CD4-positive, alpha-beta T cell treated with Interferon gamma for 1 hour (primary cell): Measurements from ENCODE around the gene RBP2.

Experiments
- DNase-seq: peaks from one replicate; pipeline ENCODE4 v3.0.0-alpha.2; 2020

RBP2 gene

DNA sequence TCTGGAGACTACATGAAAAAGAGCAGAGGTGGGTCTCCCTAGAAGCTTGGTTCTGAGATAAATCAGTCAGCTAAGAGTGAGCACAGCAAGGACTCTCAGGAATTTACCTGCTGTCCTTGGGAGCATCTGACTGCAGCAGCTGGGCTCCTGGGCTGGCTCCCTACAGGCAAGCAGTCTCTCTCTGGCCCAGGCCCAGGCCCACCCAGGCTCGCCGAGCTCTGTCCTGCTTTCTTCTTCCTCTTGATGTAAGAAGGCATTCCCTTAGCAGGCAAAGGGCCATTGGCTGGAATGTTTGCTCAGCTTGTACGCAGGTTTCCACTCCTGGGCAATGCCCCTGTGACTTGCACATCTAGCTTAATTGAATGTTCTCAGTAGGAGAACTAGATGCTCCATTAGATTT, 4.3 kb upstream of the RBP2 start:
- DNase-seq = no peak

DNA sequence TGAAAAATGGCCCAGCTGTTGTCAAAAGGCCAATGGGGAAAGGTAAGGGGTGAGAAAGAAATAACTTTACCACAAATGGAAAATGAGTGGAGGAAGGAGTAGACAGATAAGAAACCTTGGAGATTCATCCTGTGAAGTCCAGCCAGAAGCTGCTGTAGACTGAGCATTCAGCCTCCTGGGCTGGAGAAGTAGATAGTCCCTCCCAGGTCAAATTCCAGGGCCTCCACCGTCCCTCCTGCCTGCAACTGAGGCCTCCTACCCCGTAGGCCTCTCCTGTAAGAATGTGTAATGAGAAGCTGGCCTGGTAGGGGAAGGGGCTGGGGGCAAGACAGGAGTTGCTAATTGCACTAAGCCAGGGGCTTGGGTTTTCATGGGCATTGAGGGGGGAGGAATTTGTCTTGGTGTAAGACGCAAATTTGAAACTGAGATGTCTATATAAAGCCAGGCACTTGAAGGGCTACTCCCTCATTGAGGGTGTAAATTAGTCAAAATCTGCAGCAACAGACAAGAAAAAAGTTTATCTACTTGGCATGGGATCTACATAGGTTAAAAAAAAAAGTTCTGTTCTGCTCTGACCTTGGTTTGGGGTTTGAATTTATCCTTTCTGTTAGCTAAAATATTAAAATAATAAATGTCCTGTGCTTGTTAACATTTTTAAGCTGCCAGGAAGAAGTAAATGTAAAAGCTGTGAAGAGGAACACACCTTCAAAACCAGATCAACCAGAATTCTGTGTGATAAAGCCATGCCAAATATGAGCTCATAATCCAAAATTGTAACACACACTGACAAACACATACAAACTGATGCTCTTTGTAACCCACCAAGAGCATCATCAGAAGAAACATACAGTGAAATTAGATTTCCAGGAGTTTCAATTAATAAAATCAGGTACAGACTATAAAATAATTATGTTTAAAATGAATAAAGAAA, 1.7 kb upstream of the RBP2 start:
- DNase-seq = no peak

DNA sequence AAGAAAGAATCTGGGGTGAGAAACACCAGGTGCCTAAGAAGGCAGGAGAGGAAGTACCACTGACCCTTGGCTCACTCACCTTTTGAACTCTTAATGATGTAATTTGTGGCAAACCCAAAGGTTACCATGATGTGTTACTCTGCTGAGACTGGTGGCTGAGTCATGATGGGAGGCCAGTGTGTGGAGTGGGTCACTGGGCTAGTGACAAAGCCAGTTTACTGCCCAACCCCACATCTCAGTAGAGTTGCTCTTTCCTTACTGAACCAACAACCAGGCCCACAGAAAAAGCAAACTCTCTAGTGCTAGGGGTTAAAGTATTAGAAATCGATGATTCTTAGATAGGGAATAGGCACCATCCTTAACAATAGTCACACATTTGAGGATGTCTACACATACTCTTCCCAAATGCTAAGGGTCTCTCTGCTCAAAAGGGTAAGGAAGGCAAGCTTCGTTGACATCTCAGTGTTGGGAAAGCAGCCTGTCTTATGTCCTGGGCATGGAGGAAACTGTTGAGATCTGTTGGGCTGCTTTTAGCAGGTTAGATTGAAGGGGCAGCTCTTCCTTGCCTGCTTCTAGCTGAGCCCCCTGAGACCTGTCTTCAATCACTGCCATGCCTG, 3.1 kb downstream of the RBP2 start:
- no peak for DNase-seq

DNA sequence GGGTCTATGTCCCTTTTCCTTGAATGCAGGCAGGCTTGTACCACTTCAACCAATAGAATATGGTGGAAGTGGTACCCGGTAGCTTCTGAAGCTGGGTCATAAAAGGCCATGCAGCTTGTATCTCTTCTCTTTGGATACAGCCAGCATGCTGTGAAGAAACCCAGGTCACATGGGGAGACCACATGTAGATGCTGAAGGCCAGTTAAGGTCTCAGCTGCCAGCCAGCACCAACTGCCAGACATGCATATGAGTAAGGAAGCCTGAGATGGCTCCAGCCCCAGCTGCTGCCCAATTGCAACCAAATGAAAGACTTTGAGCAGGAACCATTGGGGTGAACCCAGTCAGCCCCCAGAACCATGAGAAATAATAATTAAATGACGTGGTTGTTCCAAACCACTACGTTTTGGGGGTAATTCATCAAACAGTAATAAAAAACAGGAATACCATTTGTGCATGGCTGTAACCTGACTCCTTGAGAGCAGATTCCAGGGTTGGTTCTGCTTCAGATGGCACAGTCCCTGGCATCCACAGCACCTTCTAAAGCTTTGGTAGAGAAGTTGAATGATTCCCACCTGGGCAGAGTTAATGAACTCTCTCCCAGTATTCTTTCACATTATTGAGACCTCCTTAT, 3.8 kb downstream of the RBP2 start:
- DNase-seq = no peak

DNA sequence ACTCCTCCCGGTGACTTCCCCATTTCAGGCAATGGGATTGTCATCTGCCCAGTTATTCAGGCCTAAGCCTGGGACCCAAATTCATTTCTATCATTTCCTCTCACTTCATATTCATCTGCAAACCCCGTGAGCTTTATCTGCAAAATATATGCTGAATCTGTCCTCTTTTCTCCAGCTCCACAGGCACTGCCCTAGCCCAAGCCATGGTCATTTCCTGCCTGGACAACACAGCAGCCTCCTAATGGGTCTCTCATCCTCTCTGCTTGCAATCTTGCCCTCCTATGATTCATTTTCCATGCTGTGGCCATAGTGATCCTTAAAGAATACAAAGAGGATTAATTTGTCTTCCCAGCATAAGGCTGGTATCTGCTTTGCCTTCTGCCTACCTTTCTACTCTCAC, 6.1 kb downstream of the RBP2 start:
- no peak for DNase-seq

DNA sequence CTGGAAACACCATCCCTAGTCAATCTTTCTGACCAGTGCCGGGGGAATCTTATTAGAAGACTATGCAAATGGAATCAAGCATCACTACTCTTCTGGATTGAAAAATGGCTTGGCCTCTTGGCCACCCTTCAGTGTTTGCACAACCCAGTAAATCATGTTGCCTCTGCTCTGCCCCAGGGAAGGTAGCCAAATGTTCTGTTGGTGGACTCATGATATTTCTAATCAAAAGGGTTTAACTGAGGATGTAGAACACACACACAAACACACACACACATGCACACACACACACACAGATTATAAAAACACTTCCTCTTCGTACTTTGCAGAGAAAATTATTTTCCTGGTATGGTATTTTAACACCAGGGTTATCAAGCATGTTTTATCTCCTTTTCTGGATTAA, 7.9 kb downstream of the RBP2 start:
- DNase-seq = no peak

DNA sequence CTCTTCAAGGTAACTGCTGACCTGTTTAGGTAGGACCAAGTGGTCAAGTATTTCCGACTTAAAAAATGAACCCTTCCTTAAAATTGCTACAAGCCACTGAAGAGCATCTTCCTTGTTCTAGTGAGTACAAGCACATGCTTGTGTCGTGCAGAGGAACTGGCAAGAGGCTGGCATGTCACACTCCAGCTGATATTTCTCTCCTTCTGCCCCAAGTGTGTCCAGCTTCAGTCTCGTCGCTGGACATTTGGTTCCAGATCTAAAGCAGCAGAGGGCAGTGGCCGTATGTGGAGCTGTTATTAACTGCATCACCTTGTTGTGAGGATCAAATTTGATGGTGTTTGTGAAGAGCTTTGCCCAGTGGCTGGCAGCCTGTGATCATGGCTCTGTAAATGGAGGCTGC, 10.0 kb downstream of the RBP2 start:
- DNase-seq = no peak

DNA sequence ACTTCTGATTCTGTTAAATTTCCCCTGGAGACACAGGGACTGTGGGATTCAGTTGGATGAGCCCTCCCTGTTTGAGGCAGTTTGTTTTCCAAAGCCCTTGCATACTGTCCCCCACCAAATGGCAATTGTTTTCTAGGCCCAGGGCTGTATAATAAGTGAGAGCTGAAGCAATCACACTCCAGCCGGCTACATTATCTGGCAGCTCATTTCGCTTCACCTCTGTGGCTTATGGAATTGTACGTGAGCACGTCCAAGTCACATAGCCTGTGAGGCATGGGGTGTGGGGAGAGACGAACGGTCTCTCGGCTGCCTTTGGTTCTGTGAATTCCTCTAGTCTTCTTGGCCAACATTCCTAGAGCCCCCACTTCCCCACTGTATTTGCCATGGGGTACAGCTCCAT, 10.7 kb downstream of the RBP2 start:
- no peak for DNase-seq

DNA sequence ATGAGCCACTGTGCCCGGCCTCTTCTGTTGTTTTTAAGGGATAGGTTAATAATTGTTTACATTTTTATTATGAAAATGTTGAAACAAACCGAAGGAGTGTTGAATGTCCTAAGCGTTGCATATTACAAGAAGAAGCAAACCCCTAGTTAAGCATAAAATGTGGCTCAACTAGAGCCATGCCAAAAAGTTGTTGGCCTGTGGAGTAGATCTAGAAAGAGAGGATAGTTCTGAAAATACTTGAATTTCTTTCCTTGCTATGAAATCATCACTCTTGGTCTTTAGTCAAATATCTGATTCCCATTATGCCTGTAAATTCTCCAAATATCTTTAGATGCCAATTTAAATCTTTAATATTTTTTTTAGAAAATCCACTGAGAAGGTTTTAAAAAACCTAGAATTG, 12.8 kb downstream of the RBP2 start:
- no peak for DNase-seq

DNA sequence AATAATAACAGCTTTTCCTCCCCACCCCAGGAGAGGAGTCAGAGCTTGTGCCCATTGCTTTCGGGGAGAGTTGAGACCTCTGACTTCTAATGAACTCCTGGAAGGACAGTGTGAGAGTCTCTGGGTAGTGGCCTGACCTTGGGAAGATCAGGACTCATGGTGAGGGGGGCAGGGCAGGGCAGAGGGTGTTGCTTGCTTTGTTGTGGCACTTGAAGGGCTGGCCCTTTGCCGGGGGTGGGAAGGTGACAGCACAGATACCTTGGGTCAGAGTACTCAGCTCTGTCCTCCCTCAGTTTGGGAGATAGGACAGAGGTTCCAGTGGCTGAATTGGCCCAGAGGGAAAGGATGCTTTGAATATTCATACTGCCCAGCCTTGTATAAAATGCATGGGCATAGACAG, 15.8 kb downstream of the RBP2 start:
- no peak for DNase-seq

DNA sequence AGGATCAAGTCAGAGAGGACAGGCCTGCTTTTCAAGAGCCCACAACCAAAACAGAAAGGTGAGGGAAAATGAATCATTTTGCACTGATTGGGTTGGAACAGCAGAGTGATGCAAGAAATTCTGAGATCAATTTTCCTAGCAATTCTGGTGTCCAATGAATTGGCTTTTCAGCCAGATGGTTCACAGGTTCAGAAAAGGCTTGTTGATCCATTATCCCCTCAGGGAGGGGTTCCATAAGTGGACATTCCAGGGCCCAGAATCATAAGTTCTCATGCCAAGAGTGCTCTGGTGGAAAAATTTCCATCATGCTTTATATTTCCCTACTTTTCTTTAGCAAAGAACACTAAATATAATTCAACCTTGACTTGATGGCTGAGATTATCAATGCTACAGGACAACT, 16.2 kb downstream of the RBP2 start:
- no peak for DNase-seq

DNA sequence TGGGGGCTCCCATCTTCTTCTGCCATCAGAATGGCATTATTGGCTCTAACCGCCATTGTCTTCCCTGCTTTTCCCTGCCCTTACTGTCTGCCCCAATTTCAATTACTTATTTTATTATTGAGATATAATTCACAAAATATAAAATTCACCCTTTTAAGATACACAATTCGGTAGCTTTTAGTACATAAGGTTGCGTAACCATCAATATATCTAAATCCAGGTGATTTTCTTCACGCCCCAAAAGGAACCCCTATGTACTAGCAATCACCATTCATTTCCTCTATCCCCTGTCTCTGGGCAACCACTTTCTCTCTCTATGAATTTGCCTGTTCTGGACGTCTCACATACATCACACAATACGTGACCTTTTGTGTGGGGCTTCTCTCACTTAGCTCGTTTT, 18.0 kb downstream of the RBP2 start:
- no peak for DNase-seq

DNA sequence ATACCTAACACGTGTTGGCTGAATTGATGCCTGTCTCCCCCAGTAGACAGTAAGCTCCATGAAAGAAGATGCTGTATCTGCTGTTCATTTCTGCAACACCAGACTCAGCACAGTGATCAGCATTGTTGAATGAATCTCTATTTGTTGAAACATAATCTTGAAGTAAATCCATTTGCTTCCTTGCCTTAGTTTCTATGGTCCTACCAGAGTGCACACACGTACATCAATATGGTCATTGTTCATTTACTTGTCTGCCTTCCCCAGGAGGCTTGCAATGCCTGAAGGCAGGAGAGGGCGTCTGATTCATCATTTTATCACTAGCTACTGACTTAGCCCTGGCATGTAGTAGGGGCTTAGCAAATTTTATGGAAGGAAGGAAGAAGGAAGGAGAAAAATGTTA, 19.2 kb downstream of the RBP2 start:
- DNase-seq = no peak

DNA sequence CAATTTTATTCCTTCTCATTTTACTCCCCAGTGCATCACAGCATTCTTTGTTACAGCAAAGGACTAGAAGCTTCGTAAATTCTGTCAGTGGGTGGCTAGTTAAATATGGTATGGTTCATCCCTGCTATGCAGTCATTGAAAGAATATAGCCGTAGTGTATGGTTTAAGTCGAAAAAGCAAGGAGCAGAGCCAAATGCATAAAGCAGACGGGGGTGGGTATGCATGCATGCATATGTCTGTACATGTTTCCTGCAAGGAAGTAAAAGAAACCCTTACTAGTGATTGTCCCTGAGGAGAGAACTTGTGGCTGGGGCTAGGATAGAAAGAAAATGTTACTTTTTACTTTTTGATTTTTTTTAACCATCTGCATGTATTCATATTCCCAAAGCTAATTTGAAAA, 19.9 kb downstream of the RBP2 start:
- DNase-seq = no peak

DNA sequence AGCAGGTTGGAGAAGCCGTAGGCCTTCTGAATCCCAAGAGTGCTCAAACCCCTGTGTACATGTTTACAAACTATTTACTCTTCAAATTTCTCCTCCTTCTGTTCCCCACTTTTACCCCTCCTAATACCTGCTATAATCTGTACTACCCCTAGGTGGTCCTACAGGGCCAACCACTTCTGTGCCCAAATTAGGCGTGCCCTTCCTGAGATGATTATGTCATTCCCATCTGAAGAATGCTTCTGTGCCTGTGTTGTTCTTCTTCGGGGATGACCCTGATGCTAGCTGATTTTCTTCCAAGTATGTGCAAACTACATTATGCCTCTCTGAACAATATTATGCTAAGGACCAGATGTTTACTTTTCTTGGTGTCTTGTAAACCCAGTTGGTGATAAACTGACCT, 20.5 kb downstream of the RBP2 start:
- DNase-seq = no peak

DNA sequence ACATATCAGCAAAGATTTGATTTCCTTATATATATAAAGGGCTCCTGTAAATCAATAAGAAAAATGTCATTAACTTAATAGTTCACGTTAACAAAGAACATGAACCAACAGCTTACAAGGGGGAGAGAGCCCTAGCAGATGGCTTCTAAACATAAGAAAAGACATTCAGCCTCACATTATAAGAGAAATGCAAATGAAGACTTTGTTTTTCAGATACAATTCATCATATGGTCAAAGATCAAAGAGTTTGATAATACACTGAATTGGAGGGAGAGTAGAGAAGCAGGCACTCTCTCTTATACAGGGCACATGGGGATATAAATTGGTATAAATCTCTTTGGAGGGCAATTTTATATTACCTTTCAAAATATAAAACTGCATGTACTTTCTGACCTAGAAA, 21.1 kb downstream of the RBP2 start:
- no peak for DNase-seq

DNA sequence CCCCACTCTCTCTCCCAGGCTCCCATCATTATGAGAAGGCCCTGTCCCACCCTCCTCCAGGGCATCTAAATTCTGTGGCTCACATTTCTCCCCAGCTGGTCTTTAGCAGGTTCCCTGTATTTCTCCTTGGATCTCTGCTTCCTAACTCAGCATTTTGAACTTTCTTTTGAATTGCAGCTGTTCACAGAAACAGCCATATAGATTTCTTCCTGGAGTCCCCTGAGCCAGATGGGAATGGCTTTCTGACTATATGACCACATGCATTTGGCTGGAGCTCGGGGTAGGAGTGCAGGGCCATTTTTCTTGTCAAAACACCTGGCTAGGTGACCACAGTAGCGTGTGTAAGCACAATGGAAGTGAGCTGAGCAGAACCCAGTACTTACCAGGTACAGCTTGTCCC, 22.0 kb downstream of the RBP2 start:
- no peak for DNase-seq

DNA sequence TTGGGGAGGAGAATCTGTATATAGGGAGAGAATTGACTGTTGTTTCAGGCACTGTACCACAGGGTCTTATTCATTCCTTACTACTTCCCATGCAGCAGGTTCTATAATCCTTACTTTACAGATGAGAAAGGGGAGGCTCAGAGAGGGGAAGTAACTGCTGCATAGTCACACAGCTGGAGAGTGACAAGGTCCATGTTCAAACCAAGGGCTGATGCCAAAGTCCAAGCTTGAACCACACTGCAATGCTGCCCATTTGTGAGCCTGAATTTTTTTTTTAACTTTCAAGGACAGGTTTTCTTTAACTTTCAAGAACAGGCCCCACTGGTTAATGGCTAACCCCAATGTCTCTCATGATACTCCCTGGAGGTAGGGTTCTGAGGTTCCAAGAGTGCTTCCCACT, 26.2 kb downstream of the RBP2 start:
- DNase-seq = no peak

DNA sequence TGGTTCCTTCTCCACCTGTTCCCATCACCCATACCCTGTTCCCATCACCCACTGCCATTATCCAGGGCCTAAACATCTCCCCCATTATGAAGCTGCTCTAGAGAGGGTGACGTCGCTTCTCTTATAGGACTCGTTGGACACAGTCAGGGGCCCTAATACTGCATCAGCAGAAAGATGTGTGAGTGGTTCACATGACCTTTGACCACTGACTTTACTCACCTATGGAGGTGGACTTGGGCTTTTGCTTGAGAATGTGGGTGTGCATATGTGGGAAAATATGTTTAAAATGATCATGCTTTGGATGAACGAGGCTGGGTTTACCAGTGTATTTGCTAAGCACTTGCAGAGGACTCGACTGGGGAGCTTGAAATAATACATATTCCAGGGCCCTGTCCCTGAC, 26.8 kb downstream of the RBP2 start:
- no peak for DNase-seq

DNA sequence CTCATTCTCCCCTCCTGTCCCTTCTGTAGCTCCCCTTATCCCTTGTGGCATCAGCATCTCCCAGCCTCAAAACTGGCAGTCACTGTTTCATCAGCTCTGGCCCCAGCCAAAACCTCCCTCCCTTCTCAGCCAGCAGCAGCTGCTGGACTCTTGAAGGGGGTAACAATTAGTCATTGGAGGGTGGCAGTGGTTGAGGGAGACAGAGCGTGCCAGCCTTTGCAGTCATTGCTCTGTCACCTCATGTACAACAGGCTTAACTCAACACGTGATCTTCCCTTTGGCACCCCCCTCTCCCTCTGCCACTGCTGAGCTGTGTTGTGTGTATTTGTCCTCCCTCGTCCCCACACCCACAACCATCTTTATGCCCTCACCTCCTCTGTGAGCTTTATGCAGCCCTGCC, 28.2 kb downstream of the RBP2 start:
- DNase-seq = no peak

DNA sequence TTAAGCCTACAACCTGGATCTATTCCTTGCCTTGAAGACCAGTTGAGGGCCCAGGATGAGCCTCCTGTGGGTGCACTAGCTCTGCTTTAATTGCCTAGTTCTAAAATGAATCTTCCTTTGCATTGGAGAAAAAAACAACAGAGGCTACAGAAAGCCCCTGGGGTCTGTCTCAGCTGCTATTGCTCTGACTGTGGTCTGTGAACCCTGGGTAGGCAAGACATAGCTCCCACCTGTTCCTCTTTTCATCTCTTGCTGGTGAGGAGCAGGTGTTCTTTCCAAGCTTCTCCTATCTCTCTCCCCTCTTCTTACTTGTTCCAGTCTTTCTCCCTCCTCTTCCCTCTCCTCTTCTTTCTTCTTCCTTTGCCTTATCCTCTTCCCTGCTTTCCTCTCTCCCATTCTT, 28.8 kb downstream of the RBP2 start:
- no peak for DNase-seq

DNA sequence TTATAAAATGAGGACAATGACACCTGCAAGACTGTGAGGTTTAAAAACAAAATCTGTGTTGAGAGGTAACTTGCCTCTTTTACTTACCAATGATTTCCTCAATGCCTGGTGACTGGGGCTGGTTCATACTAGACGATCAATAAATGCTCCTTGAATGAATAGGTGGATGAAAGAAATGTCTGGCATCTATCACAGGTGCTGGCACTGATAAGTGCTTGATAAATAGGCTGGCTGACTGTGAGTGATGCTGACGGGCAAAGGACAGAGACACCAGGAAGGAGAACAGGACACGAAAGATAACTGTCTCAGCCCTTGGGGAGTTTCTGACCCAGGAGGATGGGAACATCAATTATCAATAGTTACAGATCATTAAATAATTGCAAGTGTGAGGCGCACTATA, 31.9 kb downstream of the RBP2 start:
- no peak for DNase-seq

DNA sequence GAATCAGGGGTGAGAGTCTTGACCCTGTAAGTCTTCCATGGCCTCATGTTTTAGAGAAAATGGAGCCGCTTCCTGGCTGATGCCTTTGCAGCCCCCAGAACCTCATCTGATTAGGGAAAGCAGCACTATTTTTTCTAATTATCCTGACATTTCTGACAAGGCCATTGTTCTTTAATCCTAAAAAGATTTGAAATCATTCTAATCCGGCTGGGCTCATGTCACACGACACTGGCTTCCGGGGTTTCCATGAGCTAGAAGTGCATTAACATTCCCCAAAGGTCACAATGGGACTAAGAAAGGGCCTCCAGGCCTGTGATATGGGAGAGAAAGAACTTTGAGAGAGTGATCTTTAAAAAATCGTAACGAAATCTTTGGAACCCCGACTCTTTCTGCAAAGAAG, 33.1 kb downstream of the RBP2 start:
- DNase-seq = no peak

DNA sequence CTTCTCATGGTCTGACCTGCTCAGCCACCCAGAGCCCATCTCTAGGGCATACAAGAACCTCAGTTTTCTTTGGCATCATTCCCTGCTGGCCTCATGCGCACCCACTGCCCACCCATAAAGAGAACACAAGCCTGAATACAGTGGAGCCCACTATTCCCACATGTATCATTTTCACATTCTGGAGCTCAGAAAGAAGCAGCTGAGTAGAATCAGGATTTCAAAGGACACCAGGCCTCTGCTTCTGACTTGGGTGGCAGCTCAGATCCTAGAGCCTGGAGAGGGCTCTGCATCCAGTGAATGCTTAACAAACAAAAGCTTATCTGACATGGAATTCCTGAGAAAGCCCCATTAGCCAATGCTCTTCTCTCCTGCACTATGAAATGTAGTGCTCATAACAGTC, 34.7 kb downstream of the RBP2 start:
- DNase-seq = no peak
